Right ventricle myocardium inferior (tissue), 1 donor: ENCODE data around the gene PCA3. TPM values are rescaled to one million over a fixed set of nuclear protein-coding genes. Genes with fewer than 3 reads are reported as not detected.
"Not testable (repeated sequence)": the region's sequence is repeated elsewhere in the genome, so short reads cannot be mapped to it uniquely, and the experiment has no call there.

Experiments
- ATAC-seq: fragments of 200-7000 bp; cut with Tn5 transposase; one replicate; pipeline ENCODE4 v1.9.1; 2020; ENCODE audit warnings: mild to moderate bottlenecking, moderate library complexity
- DNase-seq: peaks from one replicate; pipeline ENCODE4 v3.0.0; 2021; ENCODE audit errors: missing footprints
- intact Hi-C: fragments of 100-400 bp; cut with DNase I; formaldehyde crosslinking; loops from one replicate; pipeline ENCODE4 v1.11.0; 2022
- long read RNA-seq: library from polyadenylated mRNA; unstranded; transcript quantifications from one replicate; pipeline ENCODE4 v2.0.0, GENCODE V29; 2021
- total RNA-seq: library from RNA; stranded (reverse); fragmentation: NEBNext Ultra II Directional; extraction: Animal tissue kit (Norgen Biotek cat#: 25700); gene quantifications from one replicate; pipeline ENCODE4 v1.2.1, GENCODE V29; 2021
- donor health status: DM: no; HTN: yes; CAD: no; lungs with severe emphysema.

PCA3 gene
- total RNA-seq: not detected
- long read RNA-seq: 0 reads

- DNase-seq (no peak), ATAC-seq (no peak)
Observed at GRCh38 chr9:76764138-76764537, at the start of gene PCA3. Gene PCA3 (plus strand): TSS chr9:76764438.

DNA sequence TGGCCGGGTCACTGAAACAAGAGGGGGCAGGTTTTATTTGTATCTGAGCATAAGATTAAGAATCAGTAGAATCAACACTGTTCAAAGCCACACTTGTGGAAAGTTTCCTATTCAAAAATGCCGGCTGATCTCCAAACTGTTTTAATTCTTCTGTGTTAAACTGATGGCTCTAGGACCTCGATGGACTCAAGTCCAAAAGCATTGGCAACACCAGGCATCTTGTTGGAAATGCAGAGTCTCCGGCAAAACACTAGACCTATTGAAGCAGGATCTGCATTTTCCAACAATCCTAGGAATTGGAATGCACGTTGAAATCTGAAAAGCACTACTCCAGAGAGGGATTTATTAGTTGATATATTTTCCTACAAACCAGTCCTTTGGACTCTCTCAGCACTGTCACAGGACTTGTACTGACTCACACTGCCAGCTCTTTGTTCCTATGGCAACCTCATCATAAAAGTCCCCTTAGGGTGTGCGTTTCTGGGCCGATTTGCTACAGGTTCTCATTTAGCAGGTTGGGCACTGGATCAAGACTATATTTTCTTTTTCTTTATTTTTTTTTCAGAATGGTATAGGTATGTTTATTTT is 48.1 kb upstream of the PCA3 start:
- no peak for ATAC-seq
- DNase-seq: no peak
- intact Hi-C loops: no loop called here

More at GRCh38 chr9:76764138-76764537, at the start of gene PCA3:
- intact Hi-C loops: no loop called here

DNA sequence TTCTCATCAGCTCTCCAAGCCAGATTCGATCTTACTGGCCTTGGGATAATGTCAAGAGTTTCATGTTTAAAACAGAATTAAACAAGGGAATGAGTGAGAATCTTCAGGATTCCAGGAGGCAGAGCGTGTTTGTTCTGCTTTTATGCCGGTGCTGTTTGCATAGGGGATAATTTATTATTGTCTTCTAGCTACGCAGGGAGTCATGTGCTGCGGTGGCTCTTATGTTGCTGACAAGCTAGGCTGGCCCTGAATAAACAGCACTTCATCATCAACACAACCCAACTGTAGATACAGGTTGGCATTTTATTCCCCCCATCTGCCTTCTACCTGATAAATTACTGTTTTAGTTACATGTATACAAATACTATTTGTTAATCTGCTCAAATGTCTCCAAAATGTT is 47.1 kb upstream of the PCA3 start:
- intact Hi-C loops: no loop called here
- ATAC-seq: no peak
- no peak for DNase-seq

DNA sequence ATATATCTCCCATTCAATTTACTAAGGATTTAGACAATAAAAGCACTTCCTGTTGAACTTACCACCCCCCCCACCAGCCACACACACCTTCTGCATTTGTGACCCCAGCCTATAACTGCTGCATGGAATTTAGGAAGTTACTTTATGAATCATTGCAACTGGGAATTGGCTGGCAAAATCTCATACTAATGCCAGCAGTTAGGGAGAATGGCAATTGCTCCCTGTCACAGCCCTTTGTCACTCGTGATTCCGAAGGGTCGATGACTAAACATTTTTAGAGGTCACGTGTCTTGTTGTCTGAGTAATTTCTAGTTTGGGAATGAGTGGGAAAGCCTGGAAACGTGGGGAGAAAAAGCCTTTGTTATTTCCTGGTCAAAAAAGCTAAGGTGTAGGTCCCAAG is 46.6 kb upstream of the PCA3 start:
- intact Hi-C loops: no loop called here
- no peak for DNase-seq
- no peak for ATAC-seq

DNA sequence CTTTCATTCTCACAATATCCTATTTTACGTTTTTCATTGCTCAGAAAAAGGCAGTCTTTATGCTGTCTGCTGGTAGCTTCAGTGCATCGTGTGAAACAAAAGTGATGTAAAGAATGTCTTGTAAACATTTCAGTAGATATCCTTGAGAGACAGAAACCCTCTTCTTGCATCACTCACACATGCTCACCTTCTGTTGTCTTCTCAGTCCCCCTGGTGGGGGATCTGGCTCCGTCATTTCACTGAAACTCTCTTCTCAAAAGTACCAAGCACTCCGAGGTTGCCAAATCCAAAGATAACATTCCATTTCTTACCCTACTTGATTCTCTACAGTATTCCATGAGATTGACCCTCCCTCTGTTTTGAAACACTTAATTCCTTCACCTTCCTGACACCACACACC is 46.1 kb upstream of the PCA3 start:
- DNase-seq (no peak), ATAC-seq (no peak)
- intact Hi-C loops: no loop called here

GRCh38 chr9:76720245-76720644 is 44.0 kb upstream of the PCA3 start:
- intact Hi-C loops: no loop called here
- ATAC-seq: no peak

DNA sequence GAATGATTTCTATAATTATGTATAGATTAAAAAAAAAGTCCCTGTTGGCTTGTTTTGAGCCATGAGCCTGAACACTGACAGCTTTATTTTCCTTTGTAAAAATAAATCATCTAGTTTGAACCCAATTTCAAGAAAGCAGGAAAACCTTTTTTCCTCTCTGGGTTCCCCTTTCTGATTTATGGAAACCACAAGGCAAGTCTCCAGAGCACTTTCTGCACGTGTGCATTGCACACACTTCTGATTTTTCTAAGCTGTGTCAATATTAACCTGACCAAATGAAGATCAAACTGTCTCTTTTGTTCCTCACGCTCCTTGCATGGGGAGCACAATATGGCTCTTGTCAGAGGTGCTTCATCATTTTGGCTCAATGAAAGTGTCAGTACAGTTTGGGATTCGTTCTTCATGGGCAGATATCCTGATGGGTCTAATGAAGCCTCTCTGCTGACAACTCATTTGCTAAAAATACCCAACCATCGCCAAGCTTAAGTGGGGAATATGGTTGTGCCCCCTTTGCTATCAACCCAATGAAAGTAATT is 39.2 kb upstream of the PCA3 start:
- DNase-seq (no peak), ATAC-seq (no peak)
- intact Hi-C loops: no loop called here

More at GRCh38 chr9:76720245-76720644, 44.0 kb upstream of the PCA3 start:
- no peak for DNase-seq

GRCh38 chr9:76725885-76726284 is 38.4 kb upstream of the PCA3 start:
- intact Hi-C loops: no loop called here
- ATAC-seq (no peak), DNase-seq (peak; percentile 48)

DNA sequence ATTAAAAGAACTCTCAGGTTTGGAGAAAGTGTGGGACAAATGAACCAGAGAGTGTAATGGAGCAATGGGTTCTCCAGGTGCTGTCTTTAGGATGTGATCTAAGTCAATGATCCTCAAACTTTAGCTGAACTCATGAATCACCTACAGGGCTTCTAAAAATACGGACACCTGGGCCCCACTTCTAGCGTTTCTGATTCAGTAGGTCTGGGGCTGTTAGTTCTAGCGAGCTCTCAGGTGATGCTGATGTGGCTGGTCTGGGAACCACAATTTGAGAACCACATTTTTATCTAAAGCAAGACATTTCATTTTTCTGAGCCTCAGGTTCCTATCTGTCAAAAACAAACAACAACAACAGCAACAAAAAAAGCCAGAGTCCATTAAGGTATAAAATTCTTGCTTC is 35.1 kb upstream of the PCA3 start:
- intact Hi-C loops: no loop called here
- ATAC-seq (no peak), DNase-seq (no peak)

DNA sequence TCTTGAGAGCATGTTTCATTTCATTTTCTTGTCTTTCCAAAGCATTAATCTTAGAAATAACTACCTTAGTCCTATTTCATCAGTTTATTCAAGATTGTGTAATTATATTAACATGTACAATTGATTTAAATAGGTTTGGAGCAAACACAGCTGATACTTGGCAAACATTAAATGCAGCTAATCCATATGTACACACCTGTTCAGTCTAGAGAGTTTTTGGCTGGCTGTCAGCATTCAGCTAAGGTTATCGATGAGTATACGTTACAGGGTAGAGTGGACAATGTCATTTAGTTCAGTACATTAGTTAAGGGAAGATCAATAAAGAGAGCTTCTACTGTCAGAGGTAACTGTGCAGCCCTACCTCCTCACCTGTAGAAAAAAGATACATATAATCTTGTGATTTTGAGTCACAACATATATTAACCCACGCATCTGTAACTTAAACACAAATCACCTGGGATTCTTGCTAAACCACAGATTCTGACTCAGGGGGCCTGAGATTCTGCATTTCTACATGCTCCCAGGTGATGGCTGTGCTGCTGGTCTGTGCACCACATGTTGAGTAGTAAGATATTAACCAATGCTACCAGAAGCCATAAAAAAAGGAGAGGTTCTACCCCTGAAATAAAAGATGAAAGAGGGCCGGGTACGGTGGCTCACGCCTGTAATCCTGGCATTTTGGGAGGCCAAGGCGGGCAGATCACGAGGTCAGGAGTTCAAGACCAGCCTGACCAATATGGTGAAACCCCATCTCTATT is 34.1 kb upstream of the PCA3 start:
- DNase-seq: no peak
- no peak for ATAC-seq
- intact Hi-C loops: no loop called here

DNA sequence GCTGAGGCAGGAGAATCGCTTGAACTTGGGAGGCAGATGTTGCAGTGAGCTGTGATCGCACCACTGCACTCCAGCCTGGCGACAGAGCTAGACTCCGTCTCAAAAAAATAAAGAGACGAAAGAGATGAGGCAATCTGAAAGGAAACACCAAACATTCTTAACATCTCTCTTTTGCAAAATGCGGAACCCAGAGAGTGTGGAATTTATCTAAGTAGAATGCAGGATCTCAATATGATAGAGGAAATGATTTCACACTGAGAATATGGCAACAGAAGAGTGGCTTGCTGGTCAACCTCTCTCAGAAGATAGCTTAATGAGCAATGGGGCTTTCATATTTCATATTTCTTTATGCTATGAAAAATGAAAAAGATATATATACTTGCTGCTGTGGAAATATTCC is 33.4 kb upstream of the PCA3 start:
- intact Hi-C loops: no loop called here
- DNase-seq: no peak

GRCh38 chr9:76732341-76732958 is 31.8 kb upstream of the PCA3 start:
- DNase-seq (no peak), ATAC-seq (no peak)
- intact Hi-C loops: no loop called here

More for the DNA sequence above, 33.4 kb upstream of the PCA3 start:
- no peak for ATAC-seq

- ATAC-seq: no peak
- intact Hi-C loops: no loop called here
Observed at GRCh38 chr9:76733096-76733495, 31.1 kb upstream of the PCA3 start.

GRCh38 chr9:76734716-76735115 is 29.5 kb upstream of the PCA3 start:
- ATAC-seq: no peak
- intact Hi-C loops: no loop called here
- no peak for DNase-seq

More at GRCh38 chr9:76733096-76733495, 31.1 kb upstream of the PCA3 start:
- no peak for DNase-seq

DNA sequence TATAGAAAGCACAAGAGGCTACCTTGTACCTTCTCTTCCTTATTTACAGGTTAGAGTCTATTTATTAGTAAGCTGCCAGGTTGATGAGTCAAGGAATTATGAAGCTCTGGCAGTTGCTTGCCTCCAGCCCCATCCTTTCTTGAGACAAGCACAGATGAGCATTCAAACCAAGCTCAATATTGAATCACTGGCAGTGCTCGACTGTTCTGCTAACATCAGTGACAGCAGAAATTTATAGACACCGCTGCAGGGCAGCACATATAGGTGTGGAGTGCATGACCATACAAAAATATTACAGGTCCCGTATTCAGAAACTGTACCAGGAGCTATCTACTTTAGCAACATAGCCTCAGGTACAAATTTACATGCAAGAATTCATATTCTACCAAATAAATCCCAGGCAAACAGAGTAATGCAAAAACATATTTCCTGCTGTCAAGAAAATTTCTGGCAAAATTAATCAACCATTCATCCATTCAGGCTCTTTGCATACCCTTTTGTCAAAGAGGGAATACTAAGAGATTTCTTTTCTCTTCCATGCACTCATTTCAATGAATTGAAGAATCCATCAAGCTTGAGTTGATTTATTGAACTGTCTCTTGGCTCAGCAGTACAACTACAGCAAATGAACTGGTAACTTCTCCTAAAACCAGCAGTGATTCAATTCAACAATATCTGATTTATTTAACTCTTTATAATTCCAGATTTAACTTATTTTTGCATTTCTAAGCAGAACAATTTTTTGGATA is 26.9 kb upstream of the PCA3 start:
- intact Hi-C loops: no loop called here
- ATAC-seq: no peak
- DNase-seq: no peak

GRCh38 chr9:76738402-76738801 is 25.8 kb upstream of the PCA3 start:
- ATAC-seq: no peak
- no peak for DNase-seq
- intact Hi-C loops: no loop called here

DNA sequence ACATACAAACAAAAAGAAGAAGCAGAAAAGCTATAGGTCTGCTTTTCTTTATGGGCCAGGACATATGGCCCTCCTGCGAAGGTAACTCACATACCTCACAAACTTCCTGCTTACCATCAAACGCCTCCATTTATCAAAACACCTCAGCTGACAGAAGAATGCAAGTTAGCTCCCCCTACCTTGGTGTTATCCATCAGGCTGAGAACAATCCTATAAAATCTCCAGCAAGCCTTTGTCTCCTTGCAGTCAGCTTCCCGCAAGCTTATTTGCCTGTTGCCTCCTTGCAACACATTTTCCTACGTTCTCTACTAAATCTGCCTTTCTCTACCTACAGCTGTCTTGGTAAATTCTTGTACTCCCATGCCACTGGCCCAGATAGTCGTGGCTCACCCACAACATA is 22.7 kb upstream of the PCA3 start:
- ATAC-seq: no peak
- no peak for DNase-seq
- intact Hi-C loops: no loop called here

DNA sequence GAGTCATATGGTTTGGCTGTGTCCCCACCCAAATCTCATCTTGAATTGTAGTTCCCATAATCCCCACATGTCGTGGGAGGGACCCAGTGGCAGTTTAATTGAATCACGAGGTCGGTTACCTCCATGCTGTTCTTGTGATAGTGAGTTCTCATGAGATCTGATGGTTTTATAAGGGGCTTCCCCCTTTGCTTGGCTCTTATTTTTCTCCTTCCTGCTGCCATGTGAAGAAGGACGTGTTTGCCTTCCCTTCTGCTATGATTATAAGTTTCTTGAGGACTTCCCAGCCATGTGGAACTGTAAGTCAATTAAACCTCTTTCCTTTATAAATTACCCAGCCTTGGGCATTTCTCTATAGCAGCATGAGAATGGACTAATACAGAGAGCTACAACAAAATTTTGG is 21.3 kb upstream of the PCA3 start:
- ATAC-seq, intact Hi-C loops, DNase-seq: not testable (repeated sequence)

- intact Hi-C loops: no loop called here
- DNase-seq: no peak
- ATAC-seq: no peak
Observed at GRCh38 chr9:76743931-76744330, 20.3 kb upstream of the PCA3 start.
